Measurements from ENCODE around the gene CEP131.

Gene CEP131

DNA sequence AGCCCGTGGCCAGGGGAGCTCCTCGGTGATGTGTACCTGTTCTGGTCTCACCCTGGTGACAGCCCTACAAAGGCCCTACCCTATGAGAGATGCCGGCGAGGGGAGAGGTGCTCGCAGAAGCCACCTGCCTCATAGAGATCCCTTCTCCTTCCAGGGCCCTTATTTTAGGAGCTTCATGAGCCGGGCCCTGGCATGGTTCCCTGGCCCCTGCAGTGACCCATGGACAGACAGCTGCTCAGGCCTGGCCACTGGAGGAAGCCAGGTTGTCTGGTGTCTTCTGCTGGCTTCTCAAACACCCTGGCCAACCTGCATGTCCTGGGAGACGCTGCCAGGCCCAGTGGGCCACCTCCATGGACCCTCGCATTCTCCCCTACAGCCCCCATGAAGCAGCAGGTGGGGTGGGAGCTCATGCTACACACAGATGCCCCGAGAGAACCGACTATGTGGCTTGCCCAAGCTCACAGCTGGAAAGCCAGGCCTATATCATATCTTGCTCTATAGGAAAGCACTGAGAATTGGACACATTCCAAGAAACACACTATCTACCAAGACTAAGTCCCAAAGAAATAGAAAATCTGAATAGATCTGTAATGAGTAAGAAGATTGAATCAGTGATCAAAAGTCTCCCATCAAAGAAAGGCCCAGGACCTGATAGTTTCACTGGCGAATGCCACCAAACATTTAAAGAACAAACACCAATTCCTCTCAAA, 49.6 kb downstream of the CEP131 start:
- TF ChIP-seq, protein P1, sequence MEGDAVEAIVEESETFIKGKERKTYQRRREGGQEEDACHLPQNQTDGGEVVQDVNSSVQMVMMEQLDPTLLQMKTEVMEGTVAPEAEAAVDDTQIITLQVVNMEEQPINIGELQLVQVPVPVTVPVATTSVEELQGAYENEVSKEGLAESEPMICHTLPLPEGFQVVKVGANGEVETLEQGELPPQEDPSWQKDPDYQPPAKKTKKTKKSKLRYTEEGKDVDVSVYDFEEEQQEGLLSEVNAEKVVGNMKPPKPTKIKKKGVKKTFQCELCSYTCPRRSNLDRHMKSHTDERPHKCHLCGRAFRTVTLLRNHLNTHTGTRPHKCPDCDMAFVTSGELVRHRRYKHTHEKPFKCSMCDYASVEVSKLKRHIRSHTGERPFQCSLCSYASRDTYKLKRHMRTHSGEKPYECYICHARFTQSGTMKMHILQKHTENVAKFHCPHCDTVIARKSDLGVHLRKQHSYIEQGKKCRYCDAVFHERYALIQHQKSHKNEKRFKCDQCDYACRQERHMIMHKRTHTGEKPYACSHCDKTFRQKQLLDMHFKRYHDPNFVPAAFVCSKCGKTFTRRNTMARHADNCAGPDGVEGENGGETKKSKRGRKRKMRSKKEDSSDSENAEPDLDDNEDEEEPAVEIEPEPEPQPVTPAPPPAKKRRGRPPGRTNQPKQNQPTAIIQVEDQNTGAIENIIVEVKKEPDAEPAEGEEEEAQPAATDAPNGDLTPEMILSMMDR (conservative IDR thresholded peaks at IDR 0.05; ENCODE audit: low read length) = no peak
- H3K4me3 ChIP-seq (ENCODE audit: low read length) = no peak overlapping the region
- no peak for DNase-seq (ENCODE audit: low read depth)

DNA sequence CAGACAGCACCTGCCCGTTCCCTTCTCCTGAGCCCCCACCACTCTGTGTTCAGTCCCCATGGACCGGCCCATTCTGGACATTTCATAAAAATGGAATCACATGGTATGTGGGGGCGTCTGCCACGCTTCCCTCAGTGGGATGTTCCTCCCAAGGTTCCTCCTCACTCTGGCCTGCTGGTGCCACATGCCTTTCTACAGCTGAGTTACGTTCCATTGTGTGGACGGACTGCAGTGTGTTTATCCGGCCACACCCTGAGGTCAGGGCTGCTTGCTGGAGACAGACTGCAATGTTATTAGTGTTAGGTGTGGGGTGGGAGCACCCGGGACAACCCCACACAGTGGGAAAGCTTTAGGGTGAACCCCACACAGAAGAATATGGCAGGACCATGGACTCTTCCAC, 50.8 kb downstream of the CEP131 start:
- peak; percentile 34 for DNase-seq (ENCODE audit: low read depth)
- no peak overlapping the region for H3K4me3 ChIP-seq (ENCODE audit: low read length)
- TF ChIP-seq, protein P1 (conservative IDR thresholded peaks at IDR 0.05; ENCODE audit: low read length) = no peak

- no peak for DNase-seq (ENCODE audit: low read depth)
- no peak overlapping the region for H3K4me3 ChIP-seq (ENCODE audit: low read length)
- TF ChIP-seq, protein P1 (conservative IDR thresholded peaks at IDR 0.05; ENCODE audit: low read length) = no peak
Measured at GRCh38 chr17:81170727-81171494, 51.9 kb downstream of the CEP131 start.

- no peak overlapping the region for H3K4me3 ChIP-seq (ENCODE audit: low read length)
- no peak for DNase-seq (ENCODE audit: low read depth)
- TF ChIP-seq, protein P1 (conservative IDR thresholded peaks at IDR 0.05; ENCODE audit: low read length) = no peak
Measured at GRCh38 chr17:81169870-81170309, 52.9 kb downstream of the CEP131 start.

- DNase-seq (ENCODE audit: low read depth) = no peak
- no peak overlapping the region for H3K4me3 ChIP-seq (ENCODE audit: low read length)
- TF ChIP-seq, protein P1 (conservative IDR thresholded peaks at IDR 0.05; ENCODE audit: low read length) = no peak
Measured at GRCh38 chr17:81167638-81168037, 55.1 kb downstream of the CEP131 start.

GRCh38 chr17:81167194-81167524, 55.6 kb downstream of the CEP131 start:
- TF ChIP-seq, protein P1 (conservative IDR thresholded peaks at IDR 0.05; ENCODE audit: low read length) = no peak
- no peak for DNase-seq (ENCODE audit: low read depth)
- H3K4me3 ChIP-seq (ENCODE audit: low read length) = no peak overlapping the region

DNA sequence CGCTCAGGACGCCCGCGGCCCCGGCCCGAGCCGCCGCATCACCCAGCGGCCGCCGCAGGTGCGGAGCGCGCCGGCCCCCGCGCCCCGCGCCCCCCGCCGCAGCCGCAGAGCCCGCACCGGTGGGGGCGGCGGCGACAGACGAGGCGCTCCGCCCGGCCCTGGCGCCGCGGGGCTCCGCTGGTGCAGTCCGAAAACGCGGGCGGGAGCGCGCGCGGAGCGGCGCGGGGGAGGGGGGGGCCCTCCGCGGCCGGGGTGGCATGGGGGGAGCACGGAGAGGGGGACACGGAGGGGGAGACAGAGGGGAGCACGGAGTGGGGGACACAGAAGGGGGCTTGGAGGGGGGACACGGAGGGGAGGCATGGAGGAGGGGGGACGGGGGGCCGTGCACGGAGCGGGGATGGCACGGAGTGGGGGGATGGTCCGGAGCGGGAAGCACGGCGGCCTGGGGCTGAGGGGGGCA, 56.7 kb downstream of the CEP131 start, which contains the start of gene AATK:
Gene AATK, minus strand, starts transcription at position 189 of the 460 bp plus-strand sequence. CDS start 229 bp downstream, outside the sequence.
- no peak within 1 kb of the TSS for H3K4me3 ChIP-seq (ENCODE audit: low read length)
- TF ChIP-seq, protein P1 (conservative IDR thresholded peaks at IDR 0.05; ENCODE audit: low read length) = no peak
- DNase-seq (ENCODE audit: low read depth) = no peak

Data from AG10803 (cell line).